Suprapubic skin (tissue), 4 donors: ENCODE measurements around the gene POLA2. TPM values are rescaled to one million over a fixed set of nuclear protein-coding genes. Genes with fewer than 3 reads are reported as not detected.

ENCODE experiments used
- DNase-seq, 2 donors: peaks; one replicate each; pipeline ENCODE4 v3.0.0-alpha.2; 2019; ENCODE audit warnings: low spot score in 2 of 2
- H3K27ac ChIP-seq: fragments of 200-600 bp; sonication (generic); one replicate; pipeline ENCODE4 v1.5.1; 2019
- H3K27me3 ChIP-seq: fragments of 200-600 bp; sonication (generic); one replicate; pipeline ENCODE4 v1.5.1; 2019
- H3K36me3 ChIP-seq: fragments of 200-600 bp; sonication (generic); one replicate; pipeline ENCODE4 v1.5.1; 2019
- H3K4me1 ChIP-seq: fragments of 200-600 bp; sonication (generic); one replicate; pipeline ENCODE4 v1.5.1; 2019
- H3K4me3 ChIP-seq: fragments of 200-600 bp; sonication (generic); one replicate; pipeline ENCODE4 v1.5.1; 2019; ENCODE audit warnings: mild to moderate bottlenecking
- H3K9me3 ChIP-seq: fragments of 200-600 bp; sonication (generic); one replicate; pipeline ENCODE4 v1.5.1; 2019
- EP300 ChIP-seq: sonication (generic); formaldehyde crosslinking; IDR thresholded peaks from one replicate; pipeline ENCODE4 v1.6.1; 2017; ENCODE audit warnings: antibody characterized with exemption
- POLR2A ChIP-seq, 2 donors: fragments of 450-650 bp; IDR thresholded peaks; one replicate each; pipeline ENCODE4 v1.6.1; 2017; ENCODE audit warnings: antibody characterized with exemption in 2 of 2, mild to moderate bottlenecking in 2 of 2, moderate library complexity in 2 of 2
- POLR2AphosphoS5 ChIP-seq, 3 donors: sonication (generic); formaldehyde crosslinking; IDR thresholded peaks; one replicate each; pipeline ENCODE4 v1.6.1; 2017; ENCODE audit warnings: antibody characterized with exemption in 3 of 3
- WGBS: methylation state at CpG from one replicate; pipeline ENCODE4 v1.1.5; 2018; 5-methylcytosine and 5-hydroxymethylcytosine counted together
- total RNA-seq, 4 donors: library from RNA; depleted of rRNA; stranded (reverse); fragments of >200 nt; gene quantifications; one replicate each; pipeline ENCODE4 v1.1.0, GENCODE V29; 2016
- TF ChIP-seq, protein P1 (sequence below), 2 donors: fragments of 200-600 bp in 1 of 2; fragments of 450-650 bp in 1 of 2; sonication (generic) in 1 of 2; IDR thresholded peaks; one replicate each; pipeline ENCODE4 v1.5.1; 2016 to 2019; ENCODE audit warnings: antibody characterized with exemption in 2 of 2, mild to moderate bottlenecking in 1 of 2, moderate library complexity in 1 of 2

The POLA2 gene
- total RNA-seq, 4 donors from 2014 or later: 4.5 to 19.7 (median 7.3) TPM

- Histone ChIP-seq H3K9me3 (no peaks in the 10 kb centered on the region), H3K27me3 (no peaks in the 10 kb centered on the region), H3K4me1 (peaks cover 24% of the 10 kb centered on the region), H3K4me3 (no peak overlapping the region), H3K27ac (no peak overlapping the region), H3K36me3 (peaks cover 47% of the 10 kb centered on the region)
- 84% methylated on average over 7 of the region's 7 CpGs for WGBS
- TF ChIP-seq POLR2AphosphoS5 (IDR thresholded peaks at IDR 0.05) (no peak), EP300 (no peak)
- TF ChIP-seq, protein P1, sequence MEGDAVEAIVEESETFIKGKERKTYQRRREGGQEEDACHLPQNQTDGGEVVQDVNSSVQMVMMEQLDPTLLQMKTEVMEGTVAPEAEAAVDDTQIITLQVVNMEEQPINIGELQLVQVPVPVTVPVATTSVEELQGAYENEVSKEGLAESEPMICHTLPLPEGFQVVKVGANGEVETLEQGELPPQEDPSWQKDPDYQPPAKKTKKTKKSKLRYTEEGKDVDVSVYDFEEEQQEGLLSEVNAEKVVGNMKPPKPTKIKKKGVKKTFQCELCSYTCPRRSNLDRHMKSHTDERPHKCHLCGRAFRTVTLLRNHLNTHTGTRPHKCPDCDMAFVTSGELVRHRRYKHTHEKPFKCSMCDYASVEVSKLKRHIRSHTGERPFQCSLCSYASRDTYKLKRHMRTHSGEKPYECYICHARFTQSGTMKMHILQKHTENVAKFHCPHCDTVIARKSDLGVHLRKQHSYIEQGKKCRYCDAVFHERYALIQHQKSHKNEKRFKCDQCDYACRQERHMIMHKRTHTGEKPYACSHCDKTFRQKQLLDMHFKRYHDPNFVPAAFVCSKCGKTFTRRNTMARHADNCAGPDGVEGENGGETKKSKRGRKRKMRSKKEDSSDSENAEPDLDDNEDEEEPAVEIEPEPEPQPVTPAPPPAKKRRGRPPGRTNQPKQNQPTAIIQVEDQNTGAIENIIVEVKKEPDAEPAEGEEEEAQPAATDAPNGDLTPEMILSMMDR (IDR thresholded peaks at IDR 0.05): no peak
- no peak for DNase-seq
Measured at GRCh38 chr11:65338676-65339075, 76.9 kb downstream of the POLA2 start.

DNA sequence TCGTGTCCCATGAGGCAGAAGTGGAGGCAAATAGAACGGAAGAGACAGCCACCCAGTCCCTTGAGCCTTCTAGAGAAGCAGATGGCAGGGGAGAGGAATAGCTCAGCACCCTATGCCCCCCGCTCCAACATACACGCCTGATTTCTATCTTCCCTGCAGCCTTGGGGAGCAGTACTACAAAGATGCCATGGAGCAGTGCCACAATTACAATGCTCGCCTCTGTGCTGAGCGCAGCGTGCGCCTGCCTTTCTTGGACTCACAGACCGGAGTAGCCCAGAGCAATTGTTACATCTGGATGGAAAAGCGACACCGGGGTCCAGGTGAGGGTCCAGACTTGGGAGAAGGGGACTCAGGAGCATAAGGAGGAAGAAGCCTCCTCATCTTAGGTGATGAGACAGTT lies 78.5 kb downstream of the POLA2 start:
- Histone ChIP-seq H3K36me3 (peaks cover 62% of the 10 kb centered on the region), H3K27me3 (no peaks in the 10 kb centered on the region), H3K4me1 (peaks cover 12% of the 10 kb centered on the region), H3K27ac (no peak overlapping the region), H3K9me3 (no peaks in the 10 kb centered on the region), H3K4me3 (no peak overlapping the region)
- WGBS: 91% methylated on average over 11 of the region's 11 CpGs
- TF ChIP-seq, protein P1 (IDR thresholded peaks at IDR 0.05): no peak
- no peak for TF ChIP-seq EP300
- no peak for TF ChIP-seq POLR2AphosphoS5 (IDR thresholded peaks at IDR 0.05)
- no peak for DNase-seq

DNA sequence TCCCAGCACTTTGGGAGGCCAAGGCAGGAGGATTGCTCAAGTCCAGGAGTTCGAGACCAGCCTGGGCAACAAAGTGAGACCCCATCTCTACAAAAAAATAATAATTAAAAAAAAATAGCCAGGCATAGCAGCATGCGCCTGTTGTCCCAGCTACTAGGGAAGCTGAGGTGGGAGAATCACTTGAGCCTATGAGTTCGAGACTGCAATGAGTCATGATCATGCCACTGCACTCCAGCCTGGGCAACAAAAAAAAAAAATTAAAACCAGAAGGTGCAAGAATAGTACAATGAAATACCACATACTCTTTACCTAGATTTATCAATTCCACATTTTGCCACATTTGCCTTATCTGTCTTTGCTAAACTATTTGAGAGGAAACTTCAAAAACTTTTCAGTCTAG lies 80.1 kb downstream of the POLA2 start:
- TF ChIP-seq POLR2A (IDR thresholded peaks at IDR 0.05): no peak
- no peak for TF ChIP-seq EP300
- no peak for TF ChIP-seq POLR2AphosphoS5 (IDR thresholded peaks at IDR 0.05)
- TF ChIP-seq, protein P1 (IDR thresholded peaks at IDR 0.05): no peak
- no peaks in the 10 kb centered on the region for H3K27me3 ChIP-seq
- H3K9me3 ChIP-seq: no peaks in the 10 kb centered on the region
- 88% methylated on average over 3 of the region's 3 CpGs for WGBS
- peaks cover 79% of the 10 kb centered on the region for H3K36me3 ChIP-seq
- H3K4me1 ChIP-seq: peaks cover 3% of the 10 kb centered on the region
- H3K27ac ChIP-seq: no peak overlapping the region
- H3K4me3 ChIP-seq: no peak overlapping the region
- no peak for DNase-seq

Other genes starting within 250 kb of the POLA2 start
- gene ARL2, start 247.8 kb upstream of the POLA2 start, total RNA-seq: 10 to 100 TPM; 67.8 to 91.3 (median 87.8) TPM
- gene SNX15, start 234.5 kb upstream of the POLA2 start, total RNA-seq: 10 to 100 TPM; 12.1 to 30.9 (median 24.2) TPM
- gene SAC3D1, start 220.8 kb upstream of the POLA2 start, total RNA-seq: 10 to 100 TPM in 3 of 4 donors, 1 to 10 TPM in 1; 8.7 to 16.5 (median 12.4) TPM
- gene NAALADL1, start 203.4 kb upstream of the POLA2 start, total RNA-seq: 1 to 10 TPM; 2.7 to 8.3 (median 5.1) TPM
- gene CDCA5, start 177.9 kb upstream of the POLA2 start, total RNA-seq: 1 to 10 TPM in 3 of 4 donors, under 1 TPM in 1; 0.91 to 6.8 (median 1.4) TPM
- gene ZFPL1, start 177.7 kb upstream of the POLA2 start, total RNA-seq: 10 to 100 TPM; 34.1 to 58.5 (median 41.9) TPM
- gene VPS51, start 165.7 kb upstream of the POLA2 start, total RNA-seq: 100 to 1,000 TPM; 465 to 843 (median 596) TPM
- 100 to 1,000 TPM in 2 of 4 donors, 10 to 100 TPM in 2; 76.5 to 214 (median 145) TPM for gene TM7SF2, start 150.1 kb upstream of the POLA2 start, total RNA-seq
- 10 to 100 TPM in 3 of 4 donors, 1 to 10 TPM in 1; 9.0 to 23.3 (median 17.6) TPM for gene ZNHIT2, start 144.3 kb upstream of the POLA2 start, total RNA-seq
- 100 to 1,000 TPM; 584 to 609 (median 602) TPM for gene FAU, start 139.8 kb upstream of the POLA2 start, total RNA-seq
- 10 to 100 TPM; 48.0 to 68.5 (median 61.7) TPM for gene MRPL49, start 139.6 kb upstream of the POLA2 start, total RNA-seq
- 10 to 100 TPM; 52.7 to 61.2 (median 56.9) TPM for gene SYVN1, start 127.4 kb upstream of the POLA2 start, total RNA-seq
- gene SPDYC, start 91.7 kb upstream of the POLA2 start, total RNA-seq: not detected
- 100 to 1,000 TPM; 467 to 627 (median 561) TPM for gene CAPN1, start 80.0 kb upstream of the POLA2 start, total RNA-seq
- gene CDC42EP2, start 52.9 kb downstream of the POLA2 start, total RNA-seq: 1 to 10 TPM; 1.9 to 8.3 (median 5.7) TPM
- 10 to 100 TPM; 17.8 to 35.8 (median 27.4) TPM for gene DPF2, start 71.9 kb downstream of the POLA2 start, total RNA-seq
- under 1 TPM in 3 of 4 donors, not detected in 1; 0.32 to 0.76 (median 0.64) TPM for gene TIGD3, start 92.8 kb downstream of the POLA2 start, total RNA-seq
- gene SLC25A45, start 120.7 kb downstream of the POLA2 start, total RNA-seq: 1 to 10 TPM; 3.9 to 6.2 (median 4.7) TPM
- gene FRMD8, start 124.7 kb downstream of the POLA2 start, total RNA-seq: 100 to 1,000 TPM in 1 of 4 donors, 10 to 100 TPM in 3; 56.2 to 107 (median 81.5) TPM
- 1,000 to 10,000 TPM in 1 of 4 donors, 100 to 1,000 TPM in 3; 336 to 2,041 (median 481) TPM for gene NEAT1, start 160.8 kb downstream of the POLA2 start, total RNA-seq
- over 10,000 TPM; 10,207 to 42,728 (median 11,538) TPM for gene MALAT1, start 237.1 kb downstream of the POLA2 start, total RNA-seq